Neural crest cell (in vitro differentiated cells): ENCODE data around the gene NCK2. TPM values are rescaled to one million over a fixed set of nuclear protein-coding genes. Genes with fewer than 3 reads are reported as not detected.
A peak's percentile ranks its signal among the peaks of the same experiment; 100 is the strongest.

Experiments used
- DNase-seq: peaks from one replicate; pipeline ENCODE4 v3.0.0; 2021; ENCODE audit warnings: low read depth, mixed read lengths, low spot score
- H3K27ac Mint-ChIP-seq: one replicate; pipeline ENCODE4 v1.8.0; 2021; ENCODE audit warnings: mild to moderate bottlenecking, mixed read lengths; ENCODE audit not compliant: unreplicated experiment
- H3K27me3 Mint-ChIP-seq: 2 replicates; pipeline ENCODE4 v1.8.0; 2021; ENCODE audit warnings: low read depth, mild to moderate bottlenecking, mixed read lengths
- H3K36me3 Mint-ChIP-seq: 2 replicates; pipeline ENCODE4 v1.8.0; 2021; ENCODE audit warnings: low read depth, mild to moderate bottlenecking, mixed read lengths
- H3K4me1 Mint-ChIP-seq: 2 replicates; pipeline ENCODE4 v1.8.0; 2021; ENCODE audit warnings: mixed read lengths
- H3K4me3 Mint-ChIP-seq: one replicate; pipeline ENCODE4 v1.8.0; 2021; ENCODE audit warnings: mild to moderate bottlenecking, mixed read lengths
- H3K9me3 Mint-ChIP-seq: 2 replicates; pipeline ENCODE4 v1.8.0; 2021; ENCODE audit warnings: mixed read lengths
- CTCF ChIP-seq: fragments of 200-600 bp; sonication (generic); conservative IDR thresholded peaks from 2 replicates; pipeline ENCODE4 v1.5.0; 2021; ENCODE audit warnings: antibody characterized with exemption, mild to moderate bottlenecking
- total RNA-seq: library from RNA; stranded (reverse); gene quantifications from 2 replicates; pipeline ENCODE4 v1.2.1, GENCODE V29; 2021

Gene NCK2
- total RNA-seq, 1 donor from 2014 or later: 71.9 TPM

- H3K9me3 Mint-ChIP-seq: no peaks in the 10 kb centered on the region
- no peaks in the 10 kb centered on the region for H3K27me3 Mint-ChIP-seq
- no peak for TF ChIP-seq CTCF
- H3K4me3 Mint-ChIP-seq: no peak overlapping the region
- H3K36me3 Mint-ChIP-seq: peaks cover 7% of the 10 kb centered on the region
- no peak for DNase-seq
- H3K27ac Mint-ChIP-seq: no peak overlapping the region
- H3K4me1 Mint-ChIP-seq: peaks cover 35% of the 10 kb centered on the region
Measured at GRCh38 chr2:105872830-105873229, 128.1 kb downstream of the NCK2 start.

- H3K36me3 Mint-ChIP-seq: peaks cover 11% of the 10 kb centered on the region
- no peaks in the 10 kb centered on the region for H3K9me3 Mint-ChIP-seq
- no peak for DNase-seq
- H3K27ac Mint-ChIP-seq: peak overlapping the region; percentile 35
- no peak overlapping the region for H3K4me3 Mint-ChIP-seq
- H3K27me3 Mint-ChIP-seq: no peaks in the 10 kb centered on the region
- H3K4me1 Mint-ChIP-seq: peaks cover 35% of the 10 kb centered on the region
- no peak for TF ChIP-seq CTCF
Measured at GRCh38 chr2:105873281-105873680, 128.6 kb downstream of the NCK2 start.

GRCh38 chr2:105873721-105874120 lies 129.0 kb downstream of the NCK2 start:
- no peak overlapping the region for H3K27ac Mint-ChIP-seq
- H3K4me3 Mint-ChIP-seq: no peak overlapping the region

GRCh38 chr2:105874466-105874865 lies 129.8 kb downstream of the NCK2 start:
- Mint-ChIP-seq H3K36me3 (peaks cover 17% of the 10 kb centered on the region), H3K4me3 (no peak overlapping the region), H3K4me1 (peaks cover 35% of the 10 kb centered on the region), H3K27me3 (no peaks in the 10 kb centered on the region), H3K27ac (no peak overlapping the region), H3K9me3 (no peaks in the 10 kb centered on the region)
- DNase-seq: no peak
- TF ChIP-seq CTCF: no peak

More at GRCh38 chr2:105873721-105874120, 129.0 kb downstream of the NCK2 start:
- no peak for DNase-seq
- no peaks in the 10 kb centered on the region for H3K27me3 Mint-ChIP-seq
- no peaks in the 10 kb centered on the region for H3K9me3 Mint-ChIP-seq
- peaks cover 14% of the 10 kb centered on the region for H3K36me3 Mint-ChIP-seq
- TF ChIP-seq CTCF: no peak
- H3K4me1 Mint-ChIP-seq: peaks cover 35% of the 10 kb centered on the region

- Mint-ChIP-seq H3K27ac (no peak overlapping the region), H3K36me3 (peaks cover 19% of the 10 kb centered on the region), H3K27me3 (no peaks in the 10 kb centered on the region), H3K4me1 (peaks cover 38% of the 10 kb centered on the region), H3K9me3 (no peaks in the 10 kb centered on the region), H3K4me3 (no peak overlapping the region)
- DNase-seq: no peak
- no peak for TF ChIP-seq CTCF
Measured at GRCh38 chr2:105875241-105875640, 130.5 kb downstream of the NCK2 start.

GRCh38 chr2:105876191-105876590 lies 131.5 kb downstream of the NCK2 start:
- H3K36me3 Mint-ChIP-seq: peaks cover 16% of the 10 kb centered on the region
- no peak for DNase-seq
- no peaks in the 10 kb centered on the region for H3K27me3 Mint-ChIP-seq

More at GRCh38 chr2:105876191-105876590, 131.5 kb downstream of the NCK2 start:
- TF ChIP-seq CTCF: no peak
- H3K9me3 Mint-ChIP-seq: no peaks in the 10 kb centered on the region
- no peak overlapping the region for H3K4me3 Mint-ChIP-seq
- no peak overlapping the region for H3K27ac Mint-ChIP-seq
- peaks cover 35% of the 10 kb centered on the region for H3K4me1 Mint-ChIP-seq
